GM23338 (cell line): Measurements from ENCODE around the gene PCNT. TPM values are rescaled to one million over a fixed set of nuclear protein-coding genes. Genes with fewer than 3 reads are reported as not detected.

Source experiments
- CREB1 ChIP-seq: fragments of 250-450 bp; sonication (Bioruptor Pico); IDR thresholded peaks from 2 replicates; pipeline ENCODE4 v1.5.0; 2020; ENCODE audit warnings: low read depth, mild to moderate bottlenecking, moderate library complexity
- EZH2 ChIP-seq: fragments of 200-600 bp; sonication (generic); IDR thresholded peaks from one replicate; pipeline ENCODE4 v1.8.0; 2017; ENCODE audit warnings: antibody characterized with exemption, mild to moderate bottlenecking, low read depth; ENCODE audit not compliant: unreplicated experiment
- JUNB ChIP-seq: IDR thresholded peaks from one replicate; pipeline ENCODE4 v1.6.1; 2016; ENCODE audit warnings: antibody characterized with exemption; ENCODE audit not compliant: unreplicated experiment
- NANOG ChIP-seq: IDR thresholded peaks from 2 replicates; pipeline ENCODE4 v1.6.1; 2016; ENCODE audit warnings: antibody characterized with exemption, borderline replicate concordance
- POLR2AphosphoS5 ChIP-seq: IDR thresholded peaks from 2 replicates; pipeline ENCODE4 v1.6.1; 2016; ENCODE audit warnings: antibody characterized with exemption, low read depth
- STAT1 ChIP-seq: IDR thresholded peaks from one replicate; pipeline ENCODE4 v1.6.1; 2016; ENCODE audit warnings: antibody characterized with exemption; ENCODE audit not compliant: unreplicated experiment
- ZNF114 ChIP-seq: fragments of 250-450 bp; sonication (Bioruptor Pico); IDR thresholded peaks from 2 replicates; pipeline ENCODE4 v1.5.0; 2020; ENCODE audit warnings: mild to moderate bottlenecking, moderate library complexity
- polyA plus RNA-seq: library from polyadenylated mRNA; unstranded; fragments of >200 nt; fragmentation: Nextera tagmentation; extraction: Ambion mirVana; gene quantifications from 2 replicates; pipeline ENCODE4 v1.2.1, GENCODE V29; 2016
- total RNA-seq: library from RNA; depleted of rRNA; stranded (reverse); fragments of >200 nt; shearing (Covaris generic); gene quantifications from 2 replicates; pipeline ENCODE4 v1.2.3, GENCODE V29; 2014
- TF ChIP-seq, protein P1 (sequence below): fragments of 250-450 bp; sonication (Bioruptor Pico); IDR thresholded peaks from 2 replicates; pipeline ENCODE4 v1.5.0; 2020; ENCODE audit warnings: mild to moderate bottlenecking, moderate library complexity
- TF ChIP-seq, protein P2 (sequence below): IDR thresholded peaks from 2 replicates; pipeline ENCODE4 v1.6.1; 2016; ENCODE audit warnings: antibody characterized with exemption
- TF ChIP-seq, protein P3 (sequence below): IDR thresholded peaks from one replicate; pipeline ENCODE4 v1.6.1; 2018; ENCODE audit warnings: antibody characterized with exemption; ENCODE audit not compliant: unreplicated experiment

The PCNT gene
- total and polyA plus RNA-seq, 2 experiments from 2014 or later: 39.6 to 46.1 TPM

DNA sequence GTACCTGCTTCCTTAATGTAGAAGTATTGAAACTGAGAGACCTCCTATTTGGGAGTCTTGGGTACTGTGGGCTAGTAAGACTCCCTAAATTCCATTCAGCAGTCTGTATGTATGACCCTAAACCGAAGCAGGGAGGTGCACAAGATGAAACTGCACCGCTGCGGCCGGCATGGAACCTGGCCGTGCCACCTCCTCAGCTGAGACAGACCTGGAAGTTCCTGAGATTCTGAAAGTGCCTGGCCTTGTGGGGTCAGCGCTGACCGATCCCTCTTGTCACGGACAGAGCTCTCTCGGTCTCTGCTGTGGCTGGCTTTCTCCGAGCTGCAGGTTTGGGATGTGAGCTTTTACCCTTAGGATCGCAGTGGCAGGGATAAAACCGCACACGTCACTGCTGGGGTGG lies 27.0 kb downstream of the PCNT start (continued):
- TF ChIP-seq, protein P1, sequence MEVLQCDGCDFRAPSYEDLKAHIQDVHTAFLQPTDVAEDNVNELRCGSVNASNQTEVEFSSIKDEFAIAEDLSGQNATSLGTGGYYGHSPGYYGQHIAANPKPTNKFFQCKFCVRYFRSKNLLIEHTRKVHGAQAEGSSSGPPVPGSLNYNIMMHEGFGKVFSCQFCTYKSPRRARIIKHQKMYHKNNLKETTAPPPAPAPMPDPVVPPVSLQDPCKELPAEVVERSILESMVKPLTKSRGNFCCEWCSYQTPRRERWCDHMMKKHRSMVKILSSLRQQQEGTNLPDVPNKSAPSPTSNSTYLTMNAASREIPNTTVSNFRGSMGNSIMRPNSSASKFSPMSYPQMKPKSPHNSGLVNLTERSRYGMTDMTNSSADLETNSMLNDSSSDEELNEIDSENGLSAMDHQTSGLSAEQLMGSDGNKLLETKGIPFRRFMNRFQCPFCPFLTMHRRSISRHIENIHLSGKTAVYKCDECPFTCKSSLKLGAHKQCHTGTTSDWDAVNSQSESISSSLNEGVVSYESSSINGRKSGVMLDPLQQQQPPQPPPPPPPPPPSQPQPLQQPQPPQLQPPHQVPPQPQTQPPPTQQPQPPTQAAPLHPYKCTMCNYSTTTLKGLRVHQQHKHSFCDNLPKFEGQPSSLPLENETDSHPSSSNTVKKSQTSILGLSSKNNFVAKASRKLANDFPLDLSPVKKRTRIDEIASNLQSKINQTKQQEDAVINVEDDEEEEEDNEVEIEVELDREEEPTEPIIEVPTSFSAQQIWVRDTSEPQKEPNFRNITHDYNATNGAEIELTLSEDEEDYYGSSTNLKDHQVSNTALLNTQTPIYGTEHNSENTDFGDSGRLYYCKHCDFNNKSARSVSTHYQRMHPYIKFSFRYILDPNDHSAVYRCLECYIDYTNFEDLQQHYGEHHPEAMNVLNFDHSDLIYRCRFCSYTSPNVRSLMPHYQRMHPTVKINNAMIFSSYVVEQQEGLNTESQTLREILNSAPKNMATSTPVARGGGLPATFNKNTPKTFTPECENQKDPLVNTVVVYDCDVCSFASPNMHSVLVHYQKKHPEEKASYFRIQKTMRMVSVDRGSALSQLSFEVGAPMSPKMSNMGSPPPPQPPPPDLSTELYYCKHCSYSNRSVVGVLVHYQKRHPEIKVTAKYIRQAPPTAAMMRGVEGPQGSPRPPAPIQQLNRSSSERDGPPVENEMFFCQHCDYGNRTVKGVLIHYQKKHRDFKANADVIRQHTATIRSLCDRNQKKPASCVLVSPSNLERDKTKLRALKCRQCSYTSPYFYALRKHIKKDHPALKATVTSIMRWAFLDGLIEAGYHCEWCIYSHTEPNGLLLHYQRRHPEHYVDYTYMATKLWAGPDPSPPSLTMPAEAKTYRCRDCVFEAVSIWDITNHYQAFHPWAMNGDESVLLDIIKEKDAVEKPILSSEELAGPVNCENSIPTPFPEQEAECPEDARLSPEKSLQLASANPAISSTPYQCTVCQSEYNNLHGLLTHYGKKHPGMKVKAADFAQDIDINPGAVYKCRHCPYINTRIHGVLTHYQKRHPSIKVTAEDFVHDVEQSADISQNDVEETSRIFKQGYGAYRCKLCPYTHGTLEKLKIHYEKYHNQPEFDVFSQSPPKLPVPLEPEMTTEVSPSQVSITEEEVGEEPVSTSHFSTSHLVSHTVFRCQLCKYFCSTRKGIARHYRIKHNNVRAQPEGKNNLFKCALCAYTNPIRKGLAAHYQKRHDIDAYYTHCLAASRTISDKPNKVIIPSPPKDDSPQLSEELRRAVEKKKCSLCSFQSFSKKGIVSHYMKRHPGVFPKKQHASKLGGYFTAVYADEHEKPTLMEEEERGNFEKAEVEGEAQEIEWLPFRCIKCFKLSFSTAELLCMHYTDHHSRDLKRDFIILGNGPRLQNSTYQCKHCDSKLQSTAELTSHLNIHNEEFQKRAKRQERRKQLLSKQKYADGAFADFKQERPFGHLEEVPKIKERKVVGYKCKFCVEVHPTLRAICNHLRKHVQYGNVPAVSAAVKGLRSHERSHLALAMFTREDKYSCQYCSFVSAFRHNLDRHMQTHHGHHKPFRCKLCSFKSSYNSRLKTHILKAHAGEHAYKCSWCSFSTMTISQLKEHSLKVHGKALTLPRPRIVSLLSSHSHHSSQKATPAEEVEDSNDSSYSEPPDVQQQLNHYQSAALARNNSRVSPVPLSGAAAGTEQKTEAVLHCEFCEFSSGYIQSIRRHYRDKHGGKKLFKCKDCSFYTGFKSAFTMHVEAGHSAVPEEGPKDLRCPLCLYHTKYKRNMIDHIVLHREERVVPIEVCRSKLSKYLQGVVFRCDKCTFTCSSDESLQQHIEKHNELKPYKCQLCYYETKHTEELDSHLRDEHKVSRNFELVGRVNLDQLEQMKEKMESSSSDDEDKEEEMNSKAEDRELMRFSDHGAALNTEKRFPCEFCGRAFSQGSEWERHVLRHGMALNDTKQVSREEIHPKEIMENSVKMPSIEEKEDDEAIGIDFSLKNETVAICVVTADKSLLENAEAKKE (CRISPR knock-in tag): no peak
- no peak for TF ChIP-seq POLR2AphosphoS5
- no peak for TF ChIP-seq CREB1 (CRISPR knock-in tag)
- no peak for TF ChIP-seq ZNF114
- TF ChIP-seq, protein P2, sequence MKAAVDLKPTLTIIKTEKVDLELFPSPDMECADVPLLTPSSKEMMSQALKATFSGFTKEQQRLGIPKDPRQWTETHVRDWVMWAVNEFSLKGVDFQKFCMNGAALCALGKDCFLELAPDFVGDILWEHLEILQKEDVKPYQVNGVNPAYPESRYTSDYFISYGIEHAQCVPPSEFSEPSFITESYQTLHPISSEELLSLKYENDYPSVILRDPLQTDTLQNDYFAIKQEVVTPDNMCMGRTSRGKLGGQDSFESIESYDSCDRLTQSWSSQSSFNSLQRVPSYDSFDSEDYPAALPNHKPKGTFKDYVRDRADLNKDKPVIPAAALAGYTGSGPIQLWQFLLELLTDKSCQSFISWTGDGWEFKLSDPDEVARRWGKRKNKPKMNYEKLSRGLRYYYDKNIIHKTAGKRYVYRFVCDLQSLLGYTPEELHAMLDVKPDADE: no peak
- TF ChIP-seq, protein P3, sequence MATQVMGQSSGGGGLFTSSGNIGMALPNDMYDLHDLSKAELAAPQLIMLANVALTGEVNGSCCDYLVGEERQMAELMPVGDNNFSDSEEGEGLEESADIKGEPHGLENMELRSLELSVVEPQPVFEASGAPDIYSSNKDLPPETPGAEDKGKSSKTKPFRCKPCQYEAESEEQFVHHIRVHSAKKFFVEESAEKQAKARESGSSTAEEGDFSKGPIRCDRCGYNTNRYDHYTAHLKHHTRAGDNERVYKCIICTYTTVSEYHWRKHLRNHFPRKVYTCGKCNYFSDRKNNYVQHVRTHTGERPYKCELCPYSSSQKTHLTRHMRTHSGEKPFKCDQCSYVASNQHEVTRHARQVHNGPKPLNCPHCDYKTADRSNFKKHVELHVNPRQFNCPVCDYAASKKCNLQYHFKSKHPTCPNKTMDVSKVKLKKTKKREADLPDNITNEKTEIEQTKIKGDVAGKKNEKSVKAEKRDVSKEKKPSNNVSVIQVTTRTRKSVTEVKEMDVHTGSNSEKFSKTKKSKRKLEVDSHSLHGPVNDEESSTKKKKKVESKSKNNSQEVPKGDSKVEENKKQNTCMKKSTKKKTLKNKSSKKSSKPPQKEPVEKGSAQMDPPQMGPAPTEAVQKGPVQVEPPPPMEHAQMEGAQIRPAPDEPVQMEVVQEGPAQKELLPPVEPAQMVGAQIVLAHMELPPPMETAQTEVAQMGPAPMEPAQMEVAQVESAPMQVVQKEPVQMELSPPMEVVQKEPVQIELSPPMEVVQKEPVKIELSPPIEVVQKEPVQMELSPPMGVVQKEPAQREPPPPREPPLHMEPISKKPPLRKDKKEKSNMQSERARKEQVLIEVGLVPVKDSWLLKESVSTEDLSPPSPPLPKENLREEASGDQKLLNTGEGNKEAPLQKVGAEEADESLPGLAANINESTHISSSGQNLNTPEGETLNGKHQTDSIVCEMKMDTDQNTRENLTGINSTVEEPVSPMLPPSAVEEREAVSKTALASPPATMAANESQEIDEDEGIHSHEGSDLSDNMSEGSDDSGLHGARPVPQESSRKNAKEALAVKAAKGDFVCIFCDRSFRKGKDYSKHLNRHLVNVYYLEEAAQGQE: no peak
- TF ChIP-seq NANOG: no peak
- no peak for TF ChIP-seq JUNB
- no peak for TF ChIP-seq STAT1
- TF ChIP-seq EZH2: no peak
